HepG2 (cell line): Measurements from ENCODE around the gene ITCH. TPM values are rescaled to one million over a fixed set of nuclear protein-coding genes. Genes with fewer than 3 reads are reported as not detected.

Source experiments
- ARNTL ChIP-seq: sonication (generic); formaldehyde crosslinking; IDR thresholded peaks from 2 replicates; pipeline ENCODE4 v1.4.0; 2020; ENCODE audit warnings: mild to moderate bottlenecking, missing genetic modification reagents
- BRD4 ChIP-seq: sonication (generic); formaldehyde crosslinking; IDR thresholded peaks from 2 replicates; pipeline ENCODE4 v1.4.0; 2020; ENCODE audit warnings: missing genetic modification reagents
- HDAC1 ChIP-seq: sonication (generic); formaldehyde crosslinking; IDR thresholded peaks from 2 replicates; pipeline ENCODE4 v1.5.1; 2020; ENCODE audit warnings: mild to moderate bottlenecking, missing genetic modification reagents
- JUNB ChIP-seq: sonication (generic); formaldehyde crosslinking; IDR thresholded peaks from 2 replicates; pipeline ENCODE4 v1.8.0; 2022; ENCODE audit warnings: missing genetic modification reagents, mild to moderate bottlenecking, borderline replicate concordance
- NFKBIZ ChIP-seq: IDR thresholded peaks from 2 replicates; pipeline ENCODE4 v1.6.1; 2018; ENCODE audit warnings: missing genetic modification reagents, missing compliant biosample characterization
- NPAS2 ChIP-seq: sonication (generic); formaldehyde crosslinking; IDR thresholded peaks from 2 replicates; pipeline ENCODE4 v1.8.0; 2022; ENCODE audit warnings: mild to moderate bottlenecking, missing genetic modification reagents, borderline replicate concordance
- PATZ1 ChIP-seq: sonication (generic); formaldehyde crosslinking; IDR thresholded peaks from 2 replicates; pipeline ENCODE4 v1.4.0; 2020; ENCODE audit warnings: missing genetic modification reagents
- PPARG ChIP-seq: conservative IDR thresholded peaks from 2 replicates; pipeline ENCODE4 v1.6.1; 2016; ENCODE audit warnings: missing biosample characterization, missing genetic modification reagents
- TGIF2 ChIP-seq: IDR thresholded peaks from 2 replicates; pipeline ENCODE4 v1.6.1; 2016; ENCODE audit warnings: control low read depth, missing compliant biosample characterization
- THAP9 ChIP-seq: sonication (generic); formaldehyde crosslinking; IDR thresholded peaks from 2 replicates; pipeline ENCODE4; 2020; ENCODE audit warnings: missing genetic modification reagents, mild to moderate bottlenecking, borderline replicate concordance
- ZBTB7B ChIP-seq: sonication (generic); formaldehyde crosslinking; IDR thresholded peaks from 2 replicates; pipeline ENCODE4 v1.4.0; 2020; ENCODE audit warnings: missing genetic modification reagents
- ZNF282 ChIP-seq: fragments of 450-650 bp; IDR thresholded peaks from 2 replicates; pipeline ENCODE4 v1.6.1; 2018; ENCODE audit not compliant: partially characterized antibody
- ZNF383 ChIP-seq: sonication (generic); formaldehyde crosslinking; IDR thresholded peaks from 2 replicates; pipeline ENCODE4 v1.4.0; 2020; ENCODE audit warnings: missing genetic modification reagents, mild to moderate bottlenecking, borderline replicate concordance
- ZNF446 ChIP-seq: sonication (generic); formaldehyde crosslinking; IDR thresholded peaks from 2 replicates; pipeline ENCODE4 v1.5.0; 2020; ENCODE audit warnings: mild to moderate bottlenecking, missing genetic modification reagents
- ZNF549 ChIP-seq: sonication (generic); formaldehyde crosslinking; IDR thresholded peaks from 2 replicates; pipeline ENCODE4 v1.5.0; 2020; ENCODE audit warnings: missing genetic modification reagents
- ZNF562 ChIP-seq: sonication (generic); formaldehyde crosslinking; IDR thresholded peaks from 2 replicates; pipeline ENCODE4 v1.8.0; 2022; ENCODE audit warnings: missing genetic modification reagents, borderline replicate concordance
- ZNF720 ChIP-seq: sonication (generic); formaldehyde crosslinking; IDR thresholded peaks from 2 replicates; pipeline ENCODE4 v1.4.0; 2020; ENCODE audit warnings: missing genetic modification reagents
- ZNF891 ChIP-seq: sonication (generic); formaldehyde crosslinking; IDR thresholded peaks from 2 replicates; pipeline ENCODE4 v1.5.0; 2020; ENCODE audit warnings: mild to moderate bottlenecking, missing genetic modification reagents
- polyA plus RNA-seq, 8 experiments: library from polyadenylated mRNA; depleted of rRNA in 3 of 8; stranded (reverse) in 7 of 8; unstranded in 1 of 8; fragments of >200 nt; fragmentation: Illumina TruSeq in 4 of 8; extraction: Trizol in 4 of 8; gene quantifications; 2 replicates each; pipeline versions ENCODE4 v1.2.1 to v1.2.3, GENCODE V29; 2011 to 2016; ENCODE audit warnings: low read depth in 4 of 8, missing spikeins in 1 of 8, mixed read lengths in 1 of 8; ENCODE audit not compliant: insufficient read depth in 1 of 8
- total RNA-seq, 5 experiments: library from RNA; depleted of rRNA; stranded (reverse); fragments of >200 nt; fragmentation: Illumina TruSeq; extraction: Trizol; gene quantifications; 2 replicates each; pipeline ENCODE4 v1.2.3, GENCODE V29; 2016; ENCODE audit warnings: low read depth in 1 of 5
- TF ChIP-seq, protein P1 (sequence below): sonication (generic); formaldehyde crosslinking; IDR thresholded peaks from 2 replicates; pipeline ENCODE4 v1.5.1; 2020; ENCODE audit warnings: mild to moderate bottlenecking, missing genetic modification reagents, moderate library complexity
- TF ChIP-seq, protein P2 (sequence below): sonication (generic); formaldehyde crosslinking; IDR thresholded peaks from 2 replicates; pipeline ENCODE4 v1.5.1; 2020; ENCODE audit warnings: mild to moderate bottlenecking, missing genetic modification reagents, moderate library complexity

ITCH gene
- total and polyA plus RNA-seq, 2 of the 13 experiments (the other 11 are each of a cell fraction or from before 2014, with no cell fraction given) = 20.5 to 112 TPM

DNA sequence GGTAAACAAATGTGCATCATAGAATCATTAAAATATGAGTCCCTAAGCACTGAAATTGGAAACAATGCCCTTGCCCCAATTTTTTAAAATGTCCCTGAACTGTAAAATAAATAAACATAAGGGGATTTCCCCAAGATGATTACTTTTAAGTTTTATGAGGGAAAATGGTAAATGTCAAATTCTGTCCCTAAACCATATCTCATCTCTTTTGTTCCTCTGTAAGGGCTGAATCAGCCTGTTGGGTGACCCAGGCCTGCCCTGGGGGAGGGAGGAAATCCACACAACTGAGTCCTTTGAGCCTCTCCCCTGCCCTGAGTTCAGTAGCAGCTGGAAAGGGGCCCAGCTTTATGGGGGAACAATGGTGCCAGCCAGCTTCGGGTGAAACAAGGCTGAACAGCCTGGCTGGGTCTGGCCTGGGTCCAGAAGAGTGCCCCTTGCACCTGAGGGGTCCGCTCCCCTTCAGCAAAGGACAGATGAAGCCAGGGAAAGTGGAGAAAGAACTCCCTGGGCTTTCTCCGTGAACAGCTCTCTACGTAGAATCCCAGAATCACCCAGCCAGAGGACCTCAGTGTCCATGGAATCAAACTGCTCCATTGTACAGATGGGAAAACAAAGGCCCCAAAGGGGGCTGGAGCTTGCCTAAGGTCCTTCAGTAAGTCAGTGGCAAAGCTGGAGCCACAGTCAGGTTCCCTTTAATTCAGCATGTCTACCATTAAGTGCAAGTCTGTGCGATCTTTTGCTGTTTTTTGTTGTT lies 28.2 kb upstream of the ITCH start (continued):
- TF ChIP-seq, protein P1, sequence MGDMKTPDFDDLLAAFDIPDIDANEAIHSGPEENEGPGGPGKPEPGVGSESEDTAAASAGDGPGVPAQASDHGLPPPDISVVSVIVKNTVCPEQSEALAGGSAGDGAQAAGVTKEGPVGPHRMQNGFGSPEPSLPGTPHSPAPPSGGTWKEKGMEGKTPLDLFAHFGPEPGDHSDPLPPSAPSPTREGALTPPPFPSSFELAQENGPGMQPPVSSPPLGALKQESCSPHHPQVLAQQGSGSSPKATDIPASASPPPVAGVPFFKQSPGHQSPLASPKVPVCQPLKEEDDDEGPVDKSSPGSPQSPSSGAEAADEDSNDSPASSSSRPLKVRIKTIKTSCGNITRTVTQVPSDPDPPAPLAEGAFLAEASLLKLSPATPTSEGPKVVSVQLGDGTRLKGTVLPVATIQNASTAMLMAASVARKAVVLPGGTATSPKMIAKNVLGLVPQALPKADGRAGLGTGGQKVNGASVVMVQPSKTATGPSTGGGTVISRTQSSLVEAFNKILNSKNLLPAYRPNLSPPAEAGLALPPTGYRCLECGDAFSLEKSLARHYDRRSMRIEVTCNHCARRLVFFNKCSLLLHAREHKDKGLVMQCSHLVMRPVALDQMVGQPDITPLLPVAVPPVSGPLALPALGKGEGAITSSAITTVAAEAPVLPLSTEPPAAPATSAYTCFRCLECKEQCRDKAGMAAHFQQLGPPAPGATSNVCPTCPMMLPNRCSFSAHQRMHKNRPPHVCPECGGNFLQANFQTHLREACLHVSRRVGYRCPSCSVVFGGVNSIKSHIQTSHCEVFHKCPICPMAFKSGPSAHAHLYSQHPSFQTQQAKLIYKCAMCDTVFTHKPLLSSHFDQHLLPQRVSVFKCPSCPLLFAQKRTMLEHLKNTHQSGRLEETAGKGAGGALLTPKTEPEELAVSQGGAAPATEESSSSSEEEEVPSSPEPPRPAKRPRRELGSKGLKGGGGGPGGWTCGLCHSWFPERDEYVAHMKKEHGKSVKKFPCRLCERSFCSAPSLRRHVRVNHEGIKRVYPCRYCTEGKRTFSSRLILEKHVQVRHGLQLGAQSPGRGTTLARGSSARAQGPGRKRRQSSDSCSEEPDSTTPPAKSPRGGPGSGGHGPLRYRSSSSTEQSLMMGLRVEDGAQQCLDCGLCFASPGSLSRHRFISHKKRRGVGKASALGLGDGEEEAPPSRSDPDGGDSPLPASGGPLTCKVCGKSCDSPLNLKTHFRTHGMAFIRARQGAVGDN (CRISPR knock-in tag) = peak; percentile 68
- TF ChIP-seq ZNF549 (CRISPR knock-in tag) (no peak), ZNF720 (CRISPR knock-in tag) (no peak), PPARG (CRISPR knock-in tag) (no peak; the same call in 1 of the 2 replicates), TGIF2 (CRISPR knock-in tag) (no peak), JUNB (no peak), NPAS2 (CRISPR knock-in tag) (no peak), ZNF446 (CRISPR knock-in tag) (no peak), HDAC1 (CRISPR knock-in tag) (peak; percentile 66), ZNF562 (CRISPR knock-in tag) (no peak), THAP9 (no peak), ARNTL (CRISPR knock-in tag) (0 out of 2 replicates have a peak, but pooled peaks have one; percentile 10), ZBTB7B (CRISPR knock-in tag) (peak; percentile 85; the same call in 1 of the 2 replicates), BRD4 (CRISPR knock-in tag) (0 out of 2 replicates have a peak, but pooled peaks have one; percentile 46), PATZ1 (CRISPR knock-in tag) (peak; percentile 61), ZNF282 (no peak), ZNF891 (CRISPR knock-in tag) (no peak), NFKBIZ (0 out of 2 replicates have a peak, but pooled peaks have one; percentile 20), ZNF383 (CRISPR knock-in tag) (no peak)
- TF ChIP-seq, protein P2, sequence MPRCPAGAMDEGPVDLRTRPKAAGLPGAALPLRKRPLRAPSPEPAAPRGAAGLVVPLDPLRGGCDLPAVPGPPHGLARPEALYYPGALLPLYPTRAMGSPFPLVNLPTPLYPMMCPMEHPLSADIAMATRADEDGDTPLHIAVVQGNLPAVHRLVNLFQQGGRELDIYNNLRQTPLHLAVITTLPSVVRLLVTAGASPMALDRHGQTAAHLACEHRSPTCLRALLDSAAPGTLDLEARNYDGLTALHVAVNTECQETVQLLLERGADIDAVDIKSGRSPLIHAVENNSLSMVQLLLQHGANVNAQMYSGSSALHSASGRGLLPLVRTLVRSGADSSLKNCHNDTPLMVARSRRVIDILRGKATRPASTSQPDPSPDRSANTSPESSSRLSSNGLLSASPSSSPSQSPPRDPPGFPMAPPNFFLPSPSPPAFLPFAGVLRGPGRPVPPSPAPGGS (CRISPR knock-in tag) = no peak
